Right lobe of liver (tissue), 6 donors: ENCODE results near the gene NDUFS8. TPM values are rescaled to one million over a fixed set of nuclear protein-coding genes. Genes with fewer than 3 reads are reported as not detected.

Experiments
- ATAC-seq, 4 donors: fragments of 200-7000 bp; cut with Tn5 transposase; one replicate each; pipeline ENCODE4 v1.9.1; 2020; ENCODE audit warnings: mild to moderate bottlenecking in 4 of 4, moderate library complexity in 4 of 4
- DNase-seq, 3 donors: peaks; one replicate each; pipeline ENCODE4 v3.0.0-alpha.2; 2020
- H3K27ac ChIP-seq, 3 donors: fragments of 200-600 bp; one replicate each; pipeline ENCODE4 v1.8.0; 2022
- H3K27me3 ChIP-seq, 2 donors: fragments of 200-600 bp; one replicate each; pipeline ENCODE4 v1.8.0; 2022
- H3K36me3 ChIP-seq, 4 donors: fragments of 200-600 bp; sonication (generic) in 1 of 4; one replicate each; pipeline versions ENCODE4 v1.5.1 to v1.8.0; 2017 to 2022; ENCODE audit warnings: control low read depth in 1 of 4
- H3K4me1 ChIP-seq, 4 donors: fragments of 200-600 bp; sonication (generic) in 1 of 4; one replicate each; pipeline versions ENCODE4 v1.5.1 to v1.8.0; 2017 to 2022; ENCODE audit warnings: control low read depth in 1 of 4
- H3K4me3 ChIP-seq, 3 donors: fragments of 200-600 bp; one replicate each; pipeline ENCODE4 v1.8.0; 2022
- H3K9me3 ChIP-seq, 4 donors: fragments of 200-600 bp; sonication (generic) in 1 of 4; one replicate each; pipeline versions ENCODE4 v1.5.1 to v1.8.0; 2017 to 2022; ENCODE audit warnings: control low read depth in 1 of 4
- CTCF ChIP-seq, 4 donors: fragments of 200-600 bp in 3 of 4; fragments of 450-650 bp in 1 of 4; IDR thresholded peaks; one replicate each; pipeline versions ENCODE4 v1.5.1 to v1.8.0; 2016 to 2022; ENCODE audit warnings: antibody characterized with exemption in 4 of 4, mild to moderate bottlenecking in 2 of 4
- POLR2A ChIP-seq: fragments of 450-650 bp; IDR thresholded peaks from one replicate; pipeline ENCODE4 v1.6.1; 2017; ENCODE audit warnings: antibody characterized with exemption, mild to moderate bottlenecking
- WGBS: methylation state at CpG from one replicate; pipeline ENCODE4 v1.1.6; 2018; ENCODE audit warnings: low coverage, low lambda C conversion rate; ENCODE audit not compliant: insufficient coverage; ENCODE audit errors: missing lambda C conversion rate; 5-methylcytosine and 5-hydroxymethylcytosine counted together
- intact Hi-C, 2 donors: fragments of 100-400 bp; cut with DNase I; formaldehyde crosslinking; loops; one replicate each; pipeline versions ENCODE4 v1.11.2 to v1.14.1; 2022
- total RNA-seq, 6 experiments: library from RNA; depleted of rRNA in 2 of 6; stranded (reverse); fragments of >200 nt in 2 of 6; fragmentation: NEBNext Ultra II Directional in 3 of 6; extraction: Animal tissue kit (Norgen Biotek cat#: 25700) in 3 of 6; gene quantifications; one replicate each; pipeline versions ENCODE4 v1.1.0 to v1.2.4, GENCODE V29; 2016 to 2023
- donor health status: DM: no; HTN: yes; CAD: no.
- donor health status: DM: no; HTN: no; CAD: no.
- donor health status: DM: no; HTN: no; CAD: no.
- donor health status: DM: no; HTN: yes; CAD: no.
- donor health status: DM: no; HTN: yes; CAD: no.

The NDUFS8 gene
- total RNA-seq, 6 experiments from 2014 or later: 61.9 to 159 (median 88.4) TPM

GRCh38 chr11:68015467-68015866, 15.0 kb upstream of the NDUFS8 start:
- Histone ChIP-seq H3K4me1 (peaks cover 0 to 14% (median 3%) of the 10 kb centered on the region in 4 donors), H3K36me3 (no peaks in the 10 kb centered on the region), H3K27me3 (no peaks in the 10 kb centered on the region), H3K27ac (no peak overlapping the region), H3K9me3 (no peaks in the 10 kb centered on the region), H3K4me3 (no peak overlapping the region)
- intact Hi-C loops: no loop called here
- 97% methylated on average over 4 of the region's 8 CpGs for WGBS
- TF ChIP-seq POLR2A (no peak), CTCF (IDR thresholded peaks at IDR 0.05) (no peak)
- DNase-seq (no peak), ATAC-seq (no peak)

GRCh38 chr11:68016161-68016903, 14.1 kb upstream of the NDUFS8 start:
- Histone ChIP-seq H3K27me3 (no peaks in the 10 kb centered on the region), H3K4me1 (peaks cover 0 to 7% (median 0%) of the 10 kb centered on the region in 4 donors), H3K4me3 (no peak overlapping the region), H3K27ac (no peak overlapping the region), H3K36me3 (no peaks in the 10 kb centered on the region), H3K9me3 (no peaks in the 10 kb centered on the region)
- WGBS: 52% methylated on average over 5 of the region's 13 CpGs
- ATAC-seq (no peak), DNase-seq (no peak)
- TF ChIP-seq CTCF (IDR thresholded peaks at IDR 0.05): no peak
- no peak for TF ChIP-seq POLR2A
- intact Hi-C loops: no loop called here

GRCh38 chr11:68016904-68017817, 13.3 kb upstream of the NDUFS8 start:
- Histone ChIP-seq H3K27ac (no peak overlapping the region), H3K4me1 (peaks cover 0 to 7% (median 0%) of the 10 kb centered on the region in 4 donors), H3K4me3 (no peak overlapping the region), H3K36me3 (no peaks in the 10 kb centered on the region), H3K27me3 (no peaks in the 10 kb centered on the region), H3K9me3 (no peaks in the 10 kb centered on the region)
- 24% methylated on average over 4 of the region's 16 CpGs for WGBS
- intact Hi-C loops: no loop called here
- peak in 1 of 3 donors; percentile 24 for DNase-seq
- TF ChIP-seq CTCF (IDR thresholded peaks at IDR 0.05): no peak
- peak in 3 of 4 donors; percentile 31 to 71 (median 38) for ATAC-seq

GRCh38 chr11:68017980-68018729, 12.3 kb upstream of the NDUFS8 start:
- no peak for TF ChIP-seq CTCF (IDR thresholded peaks at IDR 0.05)
- no peak overlapping the region for H3K27ac ChIP-seq
- DNase-seq: no peak
- no peaks in the 10 kb centered on the region for H3K36me3 ChIP-seq
- no peak overlapping the region for H3K4me3 ChIP-seq
- 79% methylated on average over 17 of the region's 27 CpGs for WGBS
- H3K9me3 ChIP-seq: no peaks in the 10 kb centered on the region
- no peak for ATAC-seq
- no peaks in the 10 kb centered on the region for H3K27me3 ChIP-seq
- intact Hi-C loops: no loop called here
- H3K4me1 ChIP-seq: peaks cover 0 to 7% (median 0%) of the 10 kb centered on the region in 4 donors
